NCI-H146 treated with DMSO at 0.1 percent for 48 hours (cell line): ENCODE results near the gene CRYBG2.

Experiments used
- DNase-seq: peaks from one replicate; lab custom pipeline; 2025; ENCODE audit not compliant: unreplicated experiment; lab: John Stamatoyannopoulos, UW

The CRYBG2 gene

DNA sequence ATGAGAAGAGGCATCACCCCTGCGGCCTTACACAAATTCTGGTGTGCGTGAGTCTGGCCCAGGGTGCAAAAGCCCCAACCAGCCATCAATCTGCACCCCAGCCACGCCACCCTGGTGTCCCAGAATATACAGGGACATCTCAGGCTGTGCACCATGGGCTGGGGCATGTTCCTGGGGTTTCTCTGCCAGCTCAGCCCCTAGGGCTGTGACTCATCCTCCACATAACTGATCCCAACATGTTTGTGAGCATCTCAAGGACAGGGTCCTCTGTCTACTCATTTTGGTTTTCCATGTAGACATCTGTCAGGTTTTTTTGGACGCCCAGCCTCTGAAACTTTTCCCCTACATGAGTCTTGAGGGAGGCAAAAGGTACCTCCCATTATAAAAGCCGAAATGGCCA is 18.1 kb upstream of the CRYBG2 start:
- DNase-seq: no peak

DNA sequence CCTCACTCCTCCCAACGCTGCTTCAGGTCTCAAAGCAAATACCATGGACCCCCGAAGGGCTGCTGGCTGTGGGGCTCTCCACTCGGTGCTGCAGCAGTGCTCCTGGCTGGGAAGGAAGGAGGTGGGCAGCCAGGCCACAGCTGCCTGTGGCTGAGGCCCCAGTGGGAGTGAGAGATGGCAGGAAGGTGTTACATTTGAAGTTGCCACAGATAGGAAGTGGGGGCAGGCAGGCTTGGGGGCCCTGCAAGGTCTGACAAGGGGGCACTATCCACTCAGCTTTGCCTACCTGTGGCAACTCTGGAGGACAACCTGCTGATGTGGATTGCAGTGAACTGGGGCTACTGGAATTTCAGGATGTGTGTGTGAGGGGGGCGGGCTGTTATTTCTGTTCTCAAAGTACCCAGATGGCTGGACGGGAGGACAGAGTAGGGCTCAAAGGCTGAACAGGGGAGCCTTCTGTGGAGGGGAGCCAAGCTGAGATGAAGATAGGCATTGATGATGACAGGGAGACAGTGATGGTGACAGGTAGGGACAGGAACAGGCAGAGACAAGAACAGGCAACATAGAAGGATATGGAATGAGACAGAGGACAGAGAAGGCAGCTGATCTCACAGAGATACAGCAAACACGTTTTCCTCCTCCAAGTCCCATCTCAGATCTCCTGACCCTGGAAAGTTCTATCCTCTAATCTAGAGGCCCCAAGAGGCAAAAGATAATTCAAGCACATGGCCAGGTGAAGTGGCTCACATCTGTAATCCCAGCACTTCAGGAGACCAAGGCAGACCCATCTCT is 16.9 kb upstream of the CRYBG2 start:
- no peak for DNase-seq

DNA sequence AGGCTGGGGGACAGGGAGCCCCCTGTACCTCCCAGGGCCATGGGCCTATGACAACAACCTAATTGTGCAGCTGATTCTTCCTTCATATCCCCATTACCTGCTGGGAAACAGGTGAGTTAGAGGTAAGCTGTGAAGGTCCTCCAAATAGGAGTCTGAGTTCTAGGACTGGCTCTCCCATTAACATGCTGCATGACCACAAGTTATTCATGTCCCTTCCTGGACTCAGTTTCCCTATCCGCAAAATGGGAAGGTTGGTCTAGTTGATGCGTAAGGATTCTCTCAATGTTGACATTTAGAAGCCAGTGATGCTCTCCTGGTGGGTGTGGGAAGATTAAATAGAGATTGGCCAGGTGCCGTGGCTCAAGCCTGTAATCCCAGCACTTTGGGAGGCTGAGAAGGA is 14.6 kb upstream of the CRYBG2 start:
- no peak for DNase-seq

DNA sequence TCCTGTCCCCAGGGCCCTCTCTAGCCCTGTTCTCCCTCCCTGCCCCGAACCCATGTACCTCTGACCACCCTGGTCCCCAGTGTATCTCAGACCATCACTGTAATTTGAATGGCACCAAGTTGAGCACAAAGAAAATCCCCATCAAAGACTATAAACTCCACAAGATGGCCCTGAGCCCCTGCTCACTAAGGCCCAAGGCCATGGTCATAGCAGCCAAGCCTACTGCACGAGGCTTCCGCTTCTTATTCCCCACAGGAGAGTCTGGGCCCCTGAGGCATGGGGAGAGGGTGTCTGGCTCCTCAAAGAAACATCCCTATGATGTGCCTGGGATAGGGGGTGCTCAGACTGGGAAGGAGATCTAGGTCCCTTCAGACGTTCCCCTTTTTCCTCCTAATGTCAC is 14.1 kb upstream of the CRYBG2 start:
- DNase-seq: no peak

DNA sequence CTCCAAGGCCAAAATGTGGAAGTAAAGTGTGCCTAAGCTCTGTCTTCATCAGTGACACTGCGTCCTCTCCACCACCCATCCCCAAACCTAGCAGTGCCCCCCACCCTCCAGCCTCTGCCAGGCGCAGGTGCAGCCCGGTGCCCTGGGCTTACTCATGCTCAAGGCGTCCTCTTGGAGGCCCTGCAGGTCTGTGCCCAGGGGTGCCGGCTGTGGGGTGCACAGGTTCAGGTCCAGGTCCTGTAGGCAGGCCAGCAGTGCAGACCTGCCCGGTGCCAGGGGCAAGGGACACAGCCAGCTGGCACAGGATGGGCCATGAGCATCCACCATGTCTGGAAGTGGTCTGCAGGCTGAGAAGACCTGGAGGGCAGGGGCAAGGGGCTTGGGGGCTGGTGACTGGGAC is 13.5 kb upstream of the CRYBG2 start:
- DNase-seq: no peak

DNA sequence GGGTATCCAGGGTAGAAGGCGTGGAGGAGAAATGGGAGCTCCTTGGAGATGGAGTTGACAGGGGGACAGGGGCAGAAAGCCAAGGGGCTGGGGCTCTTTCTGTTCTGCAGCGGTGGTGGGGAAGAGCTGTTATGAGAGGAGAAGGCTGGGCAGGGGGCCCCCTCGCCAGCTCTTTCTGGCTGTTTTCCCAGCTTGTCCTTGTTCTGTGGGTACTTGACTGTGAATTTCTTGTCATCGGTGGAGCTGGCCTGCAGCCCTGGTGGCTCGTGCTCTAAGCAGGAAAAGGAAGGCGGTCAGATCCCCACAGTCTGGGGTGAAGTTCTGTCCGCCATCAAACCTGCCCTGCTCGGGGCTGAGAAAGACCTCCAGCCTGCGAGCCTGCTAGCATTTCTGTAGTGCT is 11.0 kb upstream of the CRYBG2 start:
- no peak for DNase-seq

DNA sequence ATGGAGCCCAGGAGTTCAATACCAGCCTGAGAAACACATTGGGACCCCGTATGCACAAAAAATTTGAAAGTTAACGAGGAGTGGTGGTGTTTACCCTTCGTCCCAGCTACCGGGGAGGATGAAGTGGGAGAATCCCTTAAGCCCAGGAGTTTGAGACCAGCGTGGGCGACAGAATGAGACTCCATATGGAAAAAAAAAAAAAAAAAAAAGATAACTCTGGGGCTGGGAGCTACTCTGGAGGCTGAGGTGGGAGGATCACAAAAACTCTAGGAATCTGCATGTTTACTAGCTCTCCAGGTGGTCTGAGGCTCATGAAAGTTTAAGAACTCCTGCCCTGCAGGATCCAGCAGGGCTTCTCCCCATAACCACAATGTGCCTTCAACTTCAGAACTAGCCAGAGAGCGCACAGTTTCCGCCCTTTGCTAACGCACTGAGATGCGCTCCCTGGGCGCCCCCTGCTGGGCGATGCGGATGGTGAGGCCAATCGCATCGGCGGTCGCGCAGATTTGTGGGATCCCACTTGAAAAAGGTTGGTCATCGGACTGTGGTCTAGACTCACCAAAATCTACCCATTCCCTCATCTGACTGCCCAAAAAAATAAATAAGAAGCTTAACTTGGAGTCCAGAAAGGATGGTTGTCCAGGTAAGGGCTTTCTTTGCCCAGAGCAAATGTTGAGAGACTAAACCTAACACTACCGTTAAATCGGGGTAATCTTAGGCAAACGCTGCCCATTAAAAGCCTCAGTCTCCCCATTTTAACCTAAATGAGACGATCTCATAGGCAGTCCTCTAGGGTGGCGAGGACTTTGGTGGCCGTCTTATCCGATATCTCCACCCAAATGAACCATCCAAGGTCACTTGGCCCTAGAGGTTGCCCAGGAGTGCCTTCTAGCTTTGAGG is 9.9 kb upstream of the CRYBG2 start:
- DNase-seq: peak; percentile 10

DNA sequence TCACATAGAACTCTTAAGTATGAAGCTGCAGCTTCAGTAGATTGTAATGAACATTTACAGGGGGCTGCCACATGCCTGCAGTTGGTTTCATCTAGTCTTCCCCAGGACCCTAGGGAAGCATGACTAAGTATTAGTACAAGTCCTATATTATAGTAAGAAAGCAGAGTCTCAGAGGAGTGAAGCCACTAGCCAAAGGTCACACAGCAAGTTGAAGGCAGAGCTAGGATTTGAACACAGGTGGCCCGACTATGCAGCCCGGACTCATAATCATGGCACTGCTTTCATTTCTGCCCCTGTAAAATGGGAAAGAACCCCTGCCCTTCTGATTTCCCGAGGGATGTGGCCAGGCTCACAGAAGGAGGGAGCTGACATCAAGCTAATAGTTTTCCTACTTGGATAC is 8.4 kb upstream of the CRYBG2 start:
- no peak for DNase-seq

DNA sequence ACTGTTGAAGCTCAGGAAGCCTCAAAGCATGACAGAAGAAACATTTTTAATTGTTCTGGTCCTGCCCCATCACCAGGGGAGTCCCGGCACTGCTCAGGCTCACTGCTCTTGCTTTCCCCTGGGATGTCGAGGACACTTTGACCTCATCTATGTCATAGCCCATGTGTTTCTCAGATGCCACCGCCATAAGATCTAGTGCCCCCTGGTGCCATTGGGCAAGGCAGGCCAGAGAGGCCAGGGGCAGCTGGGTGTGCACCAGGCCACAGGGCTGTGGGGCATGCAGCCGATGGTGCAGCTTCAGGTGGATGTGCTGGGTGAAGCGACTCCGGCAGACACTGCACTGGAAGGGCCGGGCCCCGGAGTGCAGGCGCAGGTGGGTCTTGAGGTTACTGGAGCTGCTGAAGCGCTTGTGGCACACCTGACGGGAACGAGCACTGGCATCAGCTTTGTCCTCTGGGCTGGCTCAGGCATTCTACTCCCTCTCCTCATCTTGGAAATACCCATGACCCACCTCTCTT is 7.7 kb upstream of the CRYBG2 start:
- no peak for DNase-seq

DNA sequence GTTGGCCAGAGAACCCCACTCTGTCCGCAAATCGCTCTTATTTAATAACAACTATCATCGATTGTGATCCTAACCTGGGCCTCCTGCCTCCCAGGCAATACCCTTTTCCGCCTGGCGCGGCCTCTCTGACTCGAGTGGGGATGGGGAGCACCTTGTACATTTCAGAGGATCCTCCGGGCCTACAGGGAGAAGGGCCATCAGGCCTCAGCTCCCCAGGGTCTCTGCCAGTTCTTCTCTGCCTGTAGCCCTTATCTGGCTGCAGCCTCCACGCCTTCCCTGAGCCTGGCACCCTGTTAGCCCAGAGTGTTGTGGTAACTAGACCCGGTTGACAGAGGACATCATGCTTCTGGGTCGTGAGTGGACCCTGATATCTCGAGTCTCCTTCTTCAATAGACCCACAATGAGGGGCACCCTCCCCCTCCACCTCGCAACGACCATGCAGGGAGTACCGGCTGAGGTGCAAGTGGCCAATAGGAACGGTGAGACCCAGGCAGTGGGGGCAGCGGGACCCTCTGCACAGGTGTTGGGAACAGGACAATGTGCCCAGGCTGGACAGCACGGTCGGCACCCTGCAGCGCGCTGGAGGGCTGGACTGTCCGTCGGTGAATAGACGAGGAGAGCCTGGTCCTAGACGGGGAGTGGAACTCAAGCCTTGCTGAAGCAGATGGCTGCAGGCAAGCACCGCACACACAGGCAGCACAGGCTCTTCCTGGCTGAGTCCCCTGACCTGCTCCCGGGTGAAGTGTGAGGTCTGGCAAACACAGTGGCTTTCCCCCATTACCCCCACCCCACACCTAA is 7.1 kb upstream of the CRYBG2 start:
- no peak for DNase-seq

DNA sequence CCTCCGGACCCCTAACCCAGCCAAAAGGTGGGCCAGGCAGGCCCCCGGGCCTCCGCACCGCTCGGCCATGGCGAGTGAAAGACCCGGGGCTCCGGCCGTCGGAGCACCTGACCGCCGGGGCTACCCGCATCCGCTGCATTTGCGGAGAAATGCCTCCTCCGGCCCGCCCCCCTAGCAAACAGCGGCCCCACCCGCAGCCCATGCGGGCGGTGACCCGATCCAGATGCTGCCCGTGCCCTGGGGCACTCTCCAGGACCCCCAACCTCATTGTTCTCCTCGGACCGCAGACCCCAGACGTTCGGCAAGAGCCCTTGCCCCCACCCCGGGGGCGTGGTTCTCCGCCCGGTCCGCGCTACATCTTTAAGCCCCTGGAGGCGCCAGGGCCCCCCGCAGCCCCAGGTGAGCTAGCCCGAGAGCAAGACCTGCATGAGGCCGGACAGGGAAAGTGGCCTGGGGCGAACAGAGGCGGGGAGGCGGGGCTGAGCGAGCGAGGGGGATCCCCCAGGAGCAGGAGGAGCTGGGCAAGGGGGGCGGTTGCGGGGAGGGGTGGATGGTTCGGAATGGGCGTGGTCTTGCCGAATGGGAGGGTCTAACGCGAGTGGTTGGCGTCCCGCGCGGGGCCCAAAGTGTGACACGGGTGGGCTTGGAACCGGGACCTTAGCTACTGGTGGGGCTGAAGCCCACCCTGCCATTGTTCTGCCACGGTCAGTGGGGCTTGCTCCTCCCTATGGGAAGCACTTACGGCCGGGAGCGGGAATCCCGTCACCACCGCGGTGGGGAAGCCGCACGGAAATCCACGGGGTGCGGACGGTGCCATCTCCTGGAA is 6.3 kb upstream of the CRYBG2 start:
- DNase-seq: no peak

DNA sequence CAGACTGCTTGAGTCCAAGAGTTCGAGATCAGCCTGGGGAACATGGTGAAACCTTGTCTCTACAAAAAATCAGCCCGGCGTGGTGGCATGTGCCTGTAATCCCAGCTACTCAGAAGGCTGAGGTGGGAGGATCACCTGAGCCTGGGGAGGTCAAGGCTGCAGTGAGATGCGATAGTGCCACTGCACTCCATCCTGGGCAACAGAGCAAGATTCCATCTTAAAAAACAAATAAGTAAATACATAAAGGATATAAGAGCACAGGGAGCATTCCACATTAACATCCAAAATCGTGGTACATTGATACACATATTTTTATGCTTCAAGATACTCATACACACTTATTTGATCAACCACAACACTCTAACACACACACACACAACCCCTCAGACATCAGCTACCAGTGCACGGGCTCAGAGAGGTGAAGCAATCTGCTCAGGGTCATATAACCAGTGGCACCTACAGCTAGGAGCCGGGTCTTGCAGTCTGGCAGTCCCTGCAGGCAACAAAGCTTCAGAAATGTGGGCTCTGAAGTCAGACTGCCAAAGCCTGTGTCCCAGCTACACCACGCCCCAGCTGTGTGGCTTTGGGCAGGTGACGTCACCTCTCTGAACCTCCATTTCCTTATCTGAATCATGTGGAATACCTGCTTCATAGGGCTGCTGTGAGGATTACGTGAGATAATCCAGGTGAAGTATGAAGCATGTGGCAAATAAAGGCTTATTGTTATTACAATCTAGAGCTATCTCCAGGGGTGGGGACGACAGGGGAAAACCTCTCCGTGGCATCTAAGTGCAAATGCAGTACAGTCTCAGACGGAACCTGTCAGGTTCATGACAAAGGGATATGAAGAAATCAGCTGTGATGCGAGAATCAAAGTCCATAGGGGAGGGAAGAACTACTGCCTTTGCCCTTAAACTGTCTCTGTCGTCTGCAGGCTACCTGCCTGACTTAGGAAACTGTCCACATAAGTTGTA is 4.8 kb upstream of the CRYBG2 start:
- DNase-seq: no peak

DNA sequence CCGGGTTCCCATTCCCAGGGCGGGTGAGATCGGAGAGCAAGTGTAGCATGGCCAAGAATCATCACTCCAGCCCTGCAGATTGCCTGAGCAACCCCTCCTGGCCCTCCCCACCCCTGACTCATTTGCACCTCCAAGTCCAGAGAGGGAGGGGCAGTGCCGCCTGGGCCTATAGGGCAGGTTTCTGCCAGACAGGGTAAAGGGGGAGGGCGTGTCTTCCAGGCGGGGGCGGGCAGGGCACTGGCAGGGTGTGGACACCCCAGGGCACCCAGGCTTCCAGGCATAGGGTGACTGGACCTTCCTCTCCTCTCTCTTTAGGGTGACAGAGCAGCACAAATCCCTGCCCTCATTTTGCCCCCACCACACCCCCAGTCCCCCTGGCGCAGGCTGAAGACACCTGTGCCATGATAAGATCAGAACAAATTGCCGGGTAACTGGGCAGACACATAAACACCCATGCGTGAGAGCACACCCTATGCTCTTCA is 3.2 kb upstream of the CRYBG2 start:
- DNase-seq: no peak

DNA sequence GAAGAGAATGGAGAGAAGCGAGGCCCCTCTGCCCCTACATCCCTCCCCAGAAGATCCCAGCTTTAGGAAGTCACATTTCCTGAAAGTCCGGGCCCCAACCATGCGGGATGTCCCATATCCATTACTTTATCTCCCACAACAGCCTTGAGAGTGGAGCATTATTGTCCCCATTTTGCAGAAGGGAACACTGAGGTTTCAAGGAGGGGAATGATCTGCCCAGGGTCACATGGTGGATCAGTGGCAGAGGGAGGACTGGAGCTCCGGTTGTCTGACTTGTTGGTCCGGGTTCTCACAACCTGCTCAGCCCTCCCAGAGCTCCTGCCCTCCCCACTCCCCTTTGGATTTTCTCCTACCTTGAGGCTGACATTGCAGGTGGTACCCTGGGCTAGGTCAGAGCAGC is 2.2 kb upstream of the CRYBG2 start:
- DNase-seq: no peak

DNA sequence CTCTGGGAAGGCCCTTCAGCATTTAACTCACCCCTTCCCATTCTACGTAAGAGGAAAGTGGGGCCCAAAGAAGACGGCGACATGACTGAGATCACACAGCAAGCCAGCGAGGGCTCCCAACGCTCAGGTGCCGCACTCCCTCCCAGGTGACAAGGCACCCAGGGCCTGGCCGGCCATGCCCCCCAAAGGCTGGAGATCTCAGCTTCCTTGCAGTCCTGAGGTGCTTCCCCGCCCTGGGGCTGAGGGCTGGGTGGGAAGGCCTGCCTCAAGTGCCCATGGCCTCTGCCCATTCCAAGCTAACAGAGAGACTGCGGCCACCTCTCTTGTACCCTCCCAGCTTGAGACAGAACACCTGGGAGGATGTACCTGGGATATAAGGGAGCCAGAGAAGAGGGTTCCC is 1.0 kb upstream of the CRYBG2 start:
- DNase-seq: no peak

DNA sequence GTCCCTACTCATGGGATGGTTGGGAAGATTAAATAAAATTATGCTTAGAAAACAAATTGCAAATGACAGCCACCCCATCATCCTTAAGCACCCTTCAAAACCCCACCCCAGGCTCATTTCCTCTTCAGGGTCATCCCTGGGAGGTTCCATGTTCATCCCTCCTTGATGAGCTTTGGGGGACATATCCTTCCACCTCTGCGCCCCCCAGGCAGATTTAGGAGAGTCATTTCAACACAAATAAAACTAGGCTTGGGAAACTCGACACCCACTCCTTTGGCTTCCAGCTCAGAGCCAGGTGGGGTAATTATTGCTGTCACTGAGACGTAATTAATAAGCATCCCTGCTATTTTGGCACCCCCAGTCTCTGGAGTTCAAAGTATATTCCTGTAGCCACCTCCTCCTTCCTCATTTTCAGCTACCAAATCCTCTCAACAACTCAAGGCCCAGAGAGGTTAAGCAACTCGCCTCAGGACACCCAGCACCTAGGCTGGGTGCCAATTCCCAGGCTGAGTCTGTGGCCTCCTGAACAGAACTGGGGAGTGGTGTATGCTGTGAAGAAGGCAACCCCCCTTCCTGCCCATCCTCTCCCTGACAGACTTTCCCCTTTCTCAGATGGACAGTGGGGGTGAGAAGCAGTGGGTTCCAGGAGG is 595 bp downstream of the CRYBG2 start:
- no peak for DNase-seq

DNA sequence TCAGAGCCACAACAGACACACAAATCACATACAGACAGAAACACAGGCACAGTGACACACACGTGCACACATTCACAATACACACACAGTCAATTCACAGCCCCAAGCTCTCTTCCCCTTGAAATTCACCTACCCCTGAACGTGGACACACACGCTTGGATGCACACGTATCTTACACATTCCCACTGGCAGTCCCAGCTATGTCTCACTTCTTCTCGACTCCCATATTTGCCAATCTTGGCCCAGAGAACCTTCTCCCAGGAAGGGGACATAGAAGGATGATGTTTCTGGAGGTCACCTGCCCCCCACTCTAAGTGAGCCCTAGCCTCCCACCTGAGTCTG is 1.6 kb downstream of the CRYBG2 start:
- no peak for DNase-seq

DNA sequence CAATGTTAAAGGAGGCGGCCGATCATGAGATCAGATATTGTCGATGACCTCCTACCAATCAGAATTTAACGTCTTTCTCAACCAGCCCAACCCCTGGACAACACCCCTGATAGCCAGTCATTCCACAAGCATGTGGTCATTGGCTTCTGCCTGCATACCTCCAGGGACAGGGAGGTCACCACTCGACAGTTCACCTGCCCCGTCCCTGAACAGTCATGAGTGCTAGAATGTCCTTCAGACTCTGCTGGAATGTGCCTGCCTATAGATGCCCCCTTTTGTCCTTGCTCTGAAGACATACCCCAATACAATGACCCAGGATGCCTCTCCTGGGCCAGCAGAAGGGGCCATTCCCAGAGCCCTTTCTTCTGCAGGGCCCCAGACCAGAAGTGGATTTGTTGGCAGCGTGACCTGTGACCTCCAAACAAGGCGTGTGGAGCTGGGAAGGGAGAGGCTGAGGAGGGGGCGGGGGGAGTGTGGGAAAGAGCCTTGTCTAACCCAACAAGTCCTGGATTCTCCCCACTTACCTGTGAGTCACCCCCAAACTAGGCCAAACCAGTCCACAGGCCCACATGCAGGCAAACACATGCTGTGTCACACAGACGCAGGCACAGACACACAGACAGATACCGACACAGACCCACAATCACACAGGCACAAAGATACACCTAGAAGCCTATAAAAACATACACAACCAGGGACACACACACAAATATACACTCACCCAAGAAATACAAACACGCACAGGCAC is 2.2 kb downstream of the CRYBG2 start:
- DNase-seq: no peak
